AG09309 (cell line): ENCODE results near the gene DAPK1.

Source experiments
- DNase-seq: peaks from one replicate; pipeline ENCODE4 v3.0.0-alpha.2; 2010; ENCODE audit warnings: low read depth
- H3K4me3 ChIP-seq: 2 replicates; pipeline ENCODE4 v1.5.1; 2011; ENCODE audit warnings: mild to moderate bottlenecking, low read depth, low read length, moderate library complexity; ENCODE audit not compliant: control insufficient read depth
- TF ChIP-seq, protein P1 (sequence below): IDR thresholded peaks from 2 replicates; pipeline ENCODE4 v1.5.1; 2011; ENCODE audit warnings: mild to moderate bottlenecking, low read depth, low read length, inconsistent platforms; ENCODE audit not compliant: insufficient read depth, control insufficient read depth; ENCODE audit errors: missing control alignments

The DAPK1 gene

DNA sequence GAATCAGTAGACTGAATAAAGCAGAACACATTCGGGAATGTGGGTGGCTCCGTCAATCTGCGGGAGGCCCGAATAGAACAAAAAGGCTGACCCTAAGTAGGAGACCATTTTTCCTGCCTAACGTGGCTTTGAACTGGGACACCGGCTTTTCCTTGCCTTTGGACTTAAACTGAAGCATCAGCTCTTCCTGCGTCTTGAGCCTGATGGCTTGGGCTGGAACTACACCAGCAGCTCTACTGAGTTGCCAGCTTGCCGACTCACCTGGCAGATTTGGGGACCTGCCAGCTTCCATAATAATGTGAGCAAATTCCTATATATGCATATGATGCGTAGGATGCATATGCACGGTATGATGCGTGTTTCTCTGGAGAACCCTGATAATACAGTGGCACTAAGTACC, 111.3 kb downstream of the DAPK1 start:
- DNase-seq = no peak
- TF ChIP-seq, protein P1, sequence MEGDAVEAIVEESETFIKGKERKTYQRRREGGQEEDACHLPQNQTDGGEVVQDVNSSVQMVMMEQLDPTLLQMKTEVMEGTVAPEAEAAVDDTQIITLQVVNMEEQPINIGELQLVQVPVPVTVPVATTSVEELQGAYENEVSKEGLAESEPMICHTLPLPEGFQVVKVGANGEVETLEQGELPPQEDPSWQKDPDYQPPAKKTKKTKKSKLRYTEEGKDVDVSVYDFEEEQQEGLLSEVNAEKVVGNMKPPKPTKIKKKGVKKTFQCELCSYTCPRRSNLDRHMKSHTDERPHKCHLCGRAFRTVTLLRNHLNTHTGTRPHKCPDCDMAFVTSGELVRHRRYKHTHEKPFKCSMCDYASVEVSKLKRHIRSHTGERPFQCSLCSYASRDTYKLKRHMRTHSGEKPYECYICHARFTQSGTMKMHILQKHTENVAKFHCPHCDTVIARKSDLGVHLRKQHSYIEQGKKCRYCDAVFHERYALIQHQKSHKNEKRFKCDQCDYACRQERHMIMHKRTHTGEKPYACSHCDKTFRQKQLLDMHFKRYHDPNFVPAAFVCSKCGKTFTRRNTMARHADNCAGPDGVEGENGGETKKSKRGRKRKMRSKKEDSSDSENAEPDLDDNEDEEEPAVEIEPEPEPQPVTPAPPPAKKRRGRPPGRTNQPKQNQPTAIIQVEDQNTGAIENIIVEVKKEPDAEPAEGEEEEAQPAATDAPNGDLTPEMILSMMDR = no peak
- H3K4me3 ChIP-seq = no peak overlapping the region

DNA sequence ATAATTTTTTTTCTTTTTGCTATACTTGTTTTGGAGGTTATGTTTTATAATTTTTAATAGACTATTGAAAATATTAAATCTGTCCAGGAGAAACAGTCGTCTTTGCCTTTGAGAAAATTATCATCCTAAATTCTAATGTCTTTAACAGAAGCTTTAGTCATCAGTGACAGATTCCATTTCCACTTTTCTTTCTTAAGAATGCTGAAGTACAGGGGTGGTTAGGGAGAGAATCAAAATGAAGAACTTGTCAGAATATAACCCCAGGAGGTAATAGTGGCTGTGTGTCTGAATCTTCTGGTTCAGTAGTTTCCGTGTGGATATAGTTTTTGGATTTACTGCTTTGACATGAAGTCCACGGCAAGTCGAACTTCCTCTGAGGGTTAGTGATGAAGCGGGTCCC, 111.8 kb downstream of the DAPK1 start:
- no peak overlapping the region for H3K4me3 ChIP-seq
- no peak for DNase-seq
- TF ChIP-seq, protein P1 = no peak

DNA sequence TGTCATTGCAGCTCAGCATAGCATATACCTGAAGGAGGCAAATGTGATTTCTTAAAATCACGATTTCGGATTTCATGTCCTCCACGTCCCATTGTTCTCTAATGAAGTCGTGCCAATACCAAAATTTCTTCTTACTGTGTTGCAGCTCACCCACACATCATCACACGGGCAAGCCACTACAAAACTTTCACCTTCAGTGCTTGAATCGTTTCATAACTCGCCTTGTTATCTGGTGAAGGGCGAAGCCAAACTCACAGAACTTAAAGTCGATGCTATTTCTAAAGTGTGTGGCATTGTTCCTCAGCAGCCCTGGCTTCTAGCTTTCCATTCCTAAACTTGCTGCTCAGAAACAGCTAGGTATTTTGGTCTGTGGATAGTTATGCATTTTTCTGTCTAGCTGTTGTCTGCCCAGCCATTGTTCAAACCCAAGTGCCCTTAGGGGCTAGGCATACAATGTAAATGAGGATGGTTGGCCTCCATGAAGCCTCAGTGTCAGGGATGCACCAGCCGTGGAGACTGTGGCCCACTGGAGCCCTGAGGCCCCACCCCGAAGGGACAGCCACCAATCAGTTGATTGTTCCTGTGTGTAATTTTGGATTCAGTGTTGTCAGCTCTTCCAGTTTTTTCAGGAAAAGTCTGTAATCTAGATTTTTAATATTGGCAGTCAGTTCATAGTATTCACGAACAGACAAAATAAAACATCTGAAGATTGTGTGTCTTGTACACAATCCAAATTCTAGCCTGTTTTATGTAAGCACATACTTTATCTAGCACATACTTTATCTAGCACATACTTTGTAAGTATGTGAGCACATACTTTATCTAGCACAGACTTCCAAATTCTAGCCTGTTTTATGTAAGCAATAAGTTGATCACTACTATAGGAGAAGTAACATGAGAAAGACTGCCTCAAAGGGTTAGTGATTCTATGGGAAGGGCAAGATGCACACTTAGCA, 112.8 kb downstream of the DAPK1 start:
- no peak overlapping the region for H3K4me3 ChIP-seq
- TF ChIP-seq, protein P1 = no peak
- no peak for DNase-seq

DNA sequence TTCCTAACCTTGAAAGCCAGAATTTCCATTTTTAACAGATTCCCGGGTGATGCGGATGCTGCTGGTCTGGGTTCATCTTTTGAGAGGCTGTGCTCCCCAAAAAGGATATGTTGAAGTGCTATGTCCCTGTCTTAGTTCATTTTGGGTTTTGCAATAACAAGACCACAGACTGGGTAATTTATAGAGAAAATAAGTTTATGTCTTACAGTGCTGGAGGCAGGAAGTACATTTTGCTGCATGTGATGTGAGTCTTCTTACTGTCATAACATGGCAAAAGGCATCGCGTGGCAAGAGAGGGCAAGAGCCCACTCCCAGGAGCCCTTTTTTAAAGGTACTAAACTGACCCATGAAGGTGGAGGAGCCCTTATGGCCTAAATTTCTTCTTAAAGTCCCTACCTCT, 114.1 kb downstream of the DAPK1 start:
- no peak overlapping the region for H3K4me3 ChIP-seq
- TF ChIP-seq, protein P1 = no peak
- DNase-seq = no peak

DNA sequence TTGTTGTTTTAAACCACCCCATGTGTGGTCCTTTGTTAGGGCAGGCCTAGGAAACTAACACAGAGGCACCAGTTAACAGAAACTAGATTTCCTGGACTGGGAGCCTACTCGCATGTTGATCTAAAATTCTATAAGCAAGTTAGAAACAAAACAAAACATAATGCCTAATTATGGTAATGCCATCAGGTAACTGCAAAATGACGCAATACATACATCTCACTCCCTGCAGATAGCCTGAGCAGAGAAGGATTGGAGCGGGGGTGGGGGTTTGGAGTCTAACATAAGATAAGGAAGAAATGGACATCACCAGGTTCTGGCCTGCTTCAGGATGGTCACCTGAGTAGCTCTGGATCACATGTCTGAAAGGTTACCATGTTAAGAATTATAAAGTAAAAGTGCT, 114.9 kb downstream of the DAPK1 start:
- TF ChIP-seq, protein P1 = no peak
- no peak overlapping the region for H3K4me3 ChIP-seq

DNA sequence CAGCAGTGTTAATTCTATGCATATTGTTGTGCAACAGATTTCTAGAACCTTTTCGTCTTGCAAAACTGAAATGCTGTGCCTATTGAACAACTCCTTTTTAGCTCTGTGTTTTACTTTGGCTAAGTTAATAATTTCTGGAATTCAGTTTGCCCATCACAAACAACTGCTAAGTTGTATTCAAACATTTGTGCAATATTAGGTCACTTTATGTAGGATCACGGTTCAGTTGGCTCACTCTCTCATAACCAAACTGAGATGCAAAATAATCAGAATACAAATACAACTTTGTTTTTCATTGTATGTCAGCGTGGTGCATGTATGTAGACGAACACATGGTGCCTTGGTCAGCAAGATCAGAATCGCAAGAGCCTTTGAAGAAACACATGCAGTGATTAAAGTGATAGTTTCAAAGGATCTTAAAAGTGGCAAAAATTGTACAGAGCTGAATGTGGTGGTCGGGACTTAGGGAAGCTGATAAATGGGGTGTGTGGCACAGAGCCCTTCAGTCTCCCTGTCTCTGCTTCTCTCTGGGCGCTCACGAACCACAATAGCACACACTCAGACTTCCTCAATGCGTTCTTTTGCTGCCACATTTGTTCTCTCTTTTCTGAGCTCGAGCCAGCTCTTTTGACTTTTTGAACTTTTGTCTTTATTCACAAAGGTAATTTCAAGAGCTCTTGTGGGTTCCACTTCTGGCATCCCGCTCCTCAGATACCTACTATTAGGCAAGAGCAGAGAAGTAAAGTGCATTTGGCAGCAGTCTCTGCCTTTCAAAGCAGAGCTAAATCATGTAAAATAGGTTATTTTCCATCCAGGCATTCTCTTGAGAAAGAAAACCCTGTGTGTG, 115.8 kb downstream of the DAPK1 start:
- DNase-seq = no peak
- H3K4me3 ChIP-seq = no peak overlapping the region
- TF ChIP-seq, protein P1 = no peak

More for the DNA sequence above, 114.9 kb downstream of the DAPK1 start:
- no peak for DNase-seq
